HepG2 (cell line): ENCODE measurements around the gene NEIL3. TPM values are rescaled to one million over a fixed set of nuclear protein-coding genes. Genes with fewer than 3 reads are reported as not detected.

Source experiments
- ETV6 ChIP-seq: sonication (generic); formaldehyde crosslinking; conservative IDR thresholded peaks from 2 replicates; pipeline ENCODE4 v1.4.0; 2020; ENCODE audit warnings: missing genetic modification reagents
- FOXA3 ChIP-seq: IDR thresholded peaks from 2 replicates; pipeline ENCODE4 v1.6.1; 2016; ENCODE audit warnings: missing genetic modification reagents, missing compliant biosample characterization
- HNRNPLL ChIP-seq: fragments of 200-400 bp; formaldehyde crosslinking; IDR thresholded peaks from 2 replicates; pipeline ENCODE4 v1.6.1; 2017; ENCODE audit warnings: mild to moderate bottlenecking, low read depth, low read length; ENCODE audit not compliant: poor library complexity, severe bottlenecking
- HOXA9 ChIP-seq: sonication (generic); formaldehyde crosslinking; IDR thresholded peaks from 2 replicates; pipeline ENCODE4 v1.8.1; 2022; ENCODE audit warnings: missing genetic modification reagents, mild to moderate bottlenecking, moderate library complexity, borderline replicate concordance
- HOXD1 ChIP-seq: sonication (generic); formaldehyde crosslinking; IDR thresholded peaks from 2 replicates; pipeline ENCODE4 v1.5.0; 2020; ENCODE audit warnings: missing genetic modification reagents
- JDP2 ChIP-seq: sonication (generic); formaldehyde crosslinking; IDR thresholded peaks from 2 replicates; pipeline ENCODE4 v1.8.1; 2022; ENCODE audit warnings: missing genetic modification reagents, borderline replicate concordance
- MAZ ChIP-seq, 2 experiments: sonication (generic) in 1 of 2; formaldehyde crosslinking in 1 of 2; IDR thresholded peaks; 2 replicates each; pipeline versions ENCODE4 v1.5.0 to v1.6.1; 2012 to 2020; ENCODE audit warnings: low read depth in 2 of 2, mild to moderate bottlenecking in 2 of 2, borderline replicate concordance in 1 of 2, improper control_type of control experiment in 1 of 2, low read length in 1 of 2, missing genetic modification reagents in 1 of 2, moderate library complexity in 1 of 2
- MED1 ChIP-seq: sonication (generic); formaldehyde crosslinking; IDR thresholded peaks from 2 replicates; pipeline ENCODE4 v1.4.0; 2020; ENCODE audit warnings: missing genetic modification reagents
- NFKBIZ ChIP-seq: IDR thresholded peaks from 2 replicates; pipeline ENCODE4 v1.6.1; 2018; ENCODE audit warnings: missing genetic modification reagents, missing compliant biosample characterization
- RBAK ChIP-seq: sonication (generic); formaldehyde crosslinking; IDR thresholded peaks from 2 replicates; pipeline ENCODE4 v1.5.1; 2020; ENCODE audit warnings: mild to moderate bottlenecking, missing genetic modification reagents
- RORA ChIP-seq: sonication (generic); formaldehyde crosslinking; IDR thresholded peaks from 2 replicates; pipeline ENCODE4 v1.5.0; 2020; ENCODE audit warnings: mild to moderate bottlenecking, missing genetic modification reagents, moderate library complexity
- RXRB ChIP-seq: IDR thresholded peaks from 2 replicates; pipeline ENCODE4 v1.6.1; 2016; ENCODE audit warnings: borderline replicate concordance, missing genetic modification reagents, missing compliant biosample characterization
- ZKSCAN5 ChIP-seq: sonication (generic); formaldehyde crosslinking; IDR thresholded peaks from 2 replicates; pipeline ENCODE4 v1.5.1; 2020; ENCODE audit warnings: mild to moderate bottlenecking, missing genetic modification reagents
- ZNF331 ChIP-seq: sonication (generic); formaldehyde crosslinking; IDR thresholded peaks from 2 replicates; pipeline ENCODE4 v1.4.0; 2020; ENCODE audit warnings: missing genetic modification reagents
- ZNF501 ChIP-seq: sonication (generic); formaldehyde crosslinking; IDR thresholded peaks from 2 replicates; pipeline ENCODE4 v1.5.1; 2020; ENCODE audit warnings: mild to moderate bottlenecking, moderate library complexity, missing genetic modification reagents
- ZNF569 ChIP-seq: sonication (generic); formaldehyde crosslinking; IDR thresholded peaks from 2 replicates; pipeline ENCODE4 v1.5.0; 2020; ENCODE audit warnings: mild to moderate bottlenecking, missing genetic modification reagents, moderate library complexity, borderline replicate concordance
- ZNF605 ChIP-seq: sonication (generic); formaldehyde crosslinking; IDR thresholded peaks from 2 replicates; pipeline ENCODE4 v1.8.0; 2022; ENCODE audit warnings: mild to moderate bottlenecking, missing genetic modification reagents
- ZNF629 ChIP-seq: sonication (generic); formaldehyde crosslinking; conservative IDR thresholded peaks from 2 replicates; pipeline ENCODE4 v1.5.0; 2020; ENCODE audit warnings: missing genetic modification reagents
- ZNF768 ChIP-seq: sonication (generic); formaldehyde crosslinking; IDR thresholded peaks from 2 replicates; pipeline ENCODE4 v1.4.0; 2020; ENCODE audit warnings: missing genetic modification reagents
- polyA plus RNA-seq, 8 experiments: library from polyadenylated mRNA; depleted of rRNA in 3 of 8; stranded (reverse) in 7 of 8; unstranded in 1 of 8; fragments of >200 nt; fragmentation: Illumina TruSeq in 4 of 8; extraction: Trizol in 4 of 8; gene quantifications; 2 replicates each; pipeline versions ENCODE4 v1.2.1 to v1.2.3, GENCODE V29; 2011 to 2016; ENCODE audit warnings: low read depth in 4 of 8, missing spikeins in 1 of 8, mixed read lengths in 1 of 8; ENCODE audit not compliant: insufficient read depth in 1 of 8
- total RNA-seq, 5 experiments: library from RNA; depleted of rRNA; stranded (reverse); fragments of >200 nt; fragmentation: Illumina TruSeq; extraction: Trizol; gene quantifications; 2 replicates each; pipeline ENCODE4 v1.2.3, GENCODE V29; 2016; ENCODE audit warnings: low read depth in 1 of 5
- TF ChIP-seq, protein P1 (sequence below): sonication (generic); formaldehyde crosslinking; IDR thresholded peaks from 2 replicates; pipeline ENCODE4 v1.9.0; 2021; ENCODE audit warnings: missing genetic modification reagents, mild to moderate bottlenecking, borderline replicate concordance
- TF ChIP-seq, protein P2 (sequence below): sonication (generic); formaldehyde crosslinking; conservative IDR thresholded peaks from 2 replicates; pipeline ENCODE4 v1.4.0; 2020; ENCODE audit warnings: mild to moderate bottlenecking, missing genetic modification reagents, moderate library complexity
- TF ChIP-seq, protein P3 (sequence below): sonication (generic); formaldehyde crosslinking; IDR thresholded peaks from 2 replicates; pipeline ENCODE4 v1.5.0; 2020; ENCODE audit warnings: missing genetic modification reagents
- TF ChIP-seq, protein P4 (sequence below): sonication (generic); formaldehyde crosslinking; IDR thresholded peaks from 2 replicates; pipeline ENCODE4 v1.4.0; 2020; ENCODE audit warnings: mild to moderate bottlenecking, missing genetic modification reagents

NEIL3 gene
- total and polyA plus RNA-seq, 2 of the 13 experiments (the other 11 are each of a cell fraction or from before 2014, with no cell fraction given): 3.5 to 8.4 TPM

DNA sequence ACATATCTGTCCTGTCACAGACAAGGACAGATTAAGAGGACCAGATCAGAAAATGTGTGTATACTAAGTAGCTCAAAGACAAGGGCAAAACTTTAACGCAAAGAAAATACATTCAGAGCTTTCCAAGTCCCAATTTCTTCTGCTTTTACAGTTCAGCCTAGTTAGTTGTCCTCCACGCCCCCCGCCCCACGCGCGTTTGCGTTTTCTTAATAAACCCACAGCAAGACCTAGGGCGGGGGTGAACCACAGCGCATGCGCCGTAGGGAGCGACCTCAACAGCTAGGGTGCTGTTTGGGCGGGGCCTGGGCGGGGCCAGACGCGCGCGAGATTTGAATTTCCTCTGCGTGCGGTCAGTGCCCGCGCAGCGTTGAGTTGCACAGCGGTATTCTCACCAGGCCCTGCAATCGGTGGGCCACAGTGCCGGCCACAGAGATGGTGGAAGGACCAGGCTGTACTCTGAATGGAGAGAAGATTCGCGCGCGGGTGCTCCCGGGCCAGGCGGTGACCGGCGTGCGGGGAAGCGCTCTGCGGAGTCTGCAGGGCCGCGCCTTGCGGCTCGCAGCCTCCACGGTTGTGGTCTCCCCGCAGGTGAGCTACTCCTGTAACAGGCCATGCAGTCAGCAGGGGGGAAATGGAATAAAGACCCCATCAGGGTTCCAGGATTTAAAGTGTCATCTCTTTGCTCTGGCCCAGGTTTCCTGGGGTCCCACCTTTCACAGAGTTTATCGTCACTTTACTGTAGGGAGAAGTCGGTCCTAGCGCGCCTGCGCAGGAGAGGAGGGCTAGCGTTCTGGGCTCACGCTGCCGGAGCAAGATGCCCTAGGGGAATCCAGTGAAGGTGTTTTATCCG, at the start of gene NEIL3 (continued):
- TF ChIP-seq ZNF569 (CRISPR knock-in tag) (peak; percentile 58; the same call in 1 of the 2 replicates), JDP2 (CRISPR knock-in tag) (no peak), RXRB (0 out of 2 replicates have a peak, but pooled peaks have one; percentile 23), MAZ (IDR thresholded peaks at IDR 0.05; ENCODE audit: borderline replicate concordance, low read depth, low read length) (no peak), MAZ (CRISPR knock-in tag; IDR thresholded peaks at IDR 0.05; ENCODE audit: low read depth) (no peak), ZNF629 (CRISPR knock-in tag) (no peak), HOXD1 (no peak), ZNF605 (peak; percentile 67), ZNF501 (CRISPR knock-in tag) (peak; percentile 88), NFKBIZ (CRISPR knock-in tag) (no peak; the same call in 1 of the 2 replicates), ZNF331 (CRISPR knock-in tag) (no peak), HNRNPLL (peak; percentile 85), ETV6 (CRISPR knock-in tag) (no peak; the same call in 1 of the 2 replicates), ZKSCAN5 (CRISPR knock-in tag) (no peak), MED1 (CRISPR knock-in tag) (peak; percentile 45; the same call in 1 of the 2 replicates), ZNF768 (CRISPR knock-in tag) (peak; percentile 74; the same call in 1 of the 2 replicates), HOXA9 (CRISPR knock-in tag) (peak; percentile 32; the same call in 1 of the 2 replicates), RORA (no peak), RBAK (CRISPR knock-in tag) (no peak), FOXA3 (no peak)
- TF ChIP-seq, protein P1, sequence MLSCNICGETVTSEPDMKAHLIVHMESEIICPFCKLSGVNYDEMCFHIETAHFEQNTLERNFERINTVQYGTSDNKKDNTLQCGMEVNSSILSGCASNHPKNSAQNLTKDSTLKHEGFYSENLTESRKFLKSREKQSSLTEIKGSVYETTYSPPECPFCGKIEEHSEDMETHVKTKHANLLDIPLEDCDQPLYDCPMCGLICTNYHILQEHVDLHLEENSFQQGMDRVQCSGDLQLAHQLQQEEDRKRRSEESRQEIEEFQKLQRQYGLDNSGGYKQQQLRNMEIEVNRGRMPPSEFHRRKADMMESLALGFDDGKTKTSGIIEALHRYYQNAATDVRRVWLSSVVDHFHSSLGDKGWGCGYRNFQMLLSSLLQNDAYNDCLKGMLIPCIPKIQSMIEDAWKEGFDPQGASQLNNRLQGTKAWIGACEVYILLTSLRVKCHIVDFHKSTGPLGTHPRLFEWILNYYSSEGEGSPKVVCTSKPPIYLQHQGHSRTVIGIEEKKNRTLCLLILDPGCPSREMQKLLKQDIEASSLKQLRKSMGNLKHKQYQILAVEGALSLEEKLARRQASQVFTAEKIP (CRISPR knock-in tag): no peak
- TF ChIP-seq, protein P2, sequence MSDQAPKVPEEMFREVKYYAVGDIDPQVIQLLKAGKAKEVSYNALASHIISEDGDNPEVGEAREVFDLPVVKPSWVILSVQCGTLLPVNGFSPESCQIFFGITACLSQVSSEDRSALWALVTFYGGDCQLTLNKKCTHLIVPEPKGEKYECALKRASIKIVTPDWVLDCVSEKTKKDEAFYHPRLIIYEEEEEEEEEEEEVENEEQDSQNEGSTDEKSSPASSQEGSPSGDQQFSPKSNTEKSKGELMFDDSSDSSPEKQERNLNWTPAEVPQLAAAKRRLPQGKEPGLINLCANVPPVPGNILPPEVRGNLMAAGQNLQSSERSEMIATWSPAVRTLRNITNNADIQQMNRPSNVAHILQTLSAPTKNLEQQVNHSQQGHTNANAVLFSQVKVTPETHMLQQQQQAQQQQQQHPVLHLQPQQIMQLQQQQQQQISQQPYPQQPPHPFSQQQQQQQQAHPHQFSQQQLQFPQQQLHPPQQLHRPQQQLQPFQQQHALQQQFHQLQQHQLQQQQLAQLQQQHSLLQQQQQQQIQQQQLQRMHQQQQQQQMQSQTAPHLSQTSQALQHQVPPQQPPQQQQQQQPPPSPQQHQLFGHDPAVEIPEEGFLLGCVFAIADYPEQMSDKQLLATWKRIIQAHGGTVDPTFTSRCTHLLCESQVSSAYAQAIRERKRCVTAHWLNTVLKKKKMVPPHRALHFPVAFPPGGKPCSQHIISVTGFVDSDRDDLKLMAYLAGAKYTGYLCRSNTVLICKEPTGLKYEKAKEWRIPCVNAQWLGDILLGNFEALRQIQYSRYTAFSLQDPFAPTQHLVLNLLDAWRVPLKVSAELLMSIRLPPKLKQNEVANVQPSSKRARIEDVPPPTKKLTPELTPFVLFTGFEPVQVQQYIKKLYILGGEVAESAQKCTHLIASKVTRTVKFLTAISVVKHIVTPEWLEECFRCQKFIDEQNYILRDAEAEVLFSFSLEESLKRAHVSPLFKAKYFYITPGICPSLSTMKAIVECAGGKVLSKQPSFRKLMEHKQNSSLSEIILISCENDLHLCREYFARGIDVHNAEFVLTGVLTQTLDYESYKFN: no peak
- TF ChIP-seq, protein P3, sequence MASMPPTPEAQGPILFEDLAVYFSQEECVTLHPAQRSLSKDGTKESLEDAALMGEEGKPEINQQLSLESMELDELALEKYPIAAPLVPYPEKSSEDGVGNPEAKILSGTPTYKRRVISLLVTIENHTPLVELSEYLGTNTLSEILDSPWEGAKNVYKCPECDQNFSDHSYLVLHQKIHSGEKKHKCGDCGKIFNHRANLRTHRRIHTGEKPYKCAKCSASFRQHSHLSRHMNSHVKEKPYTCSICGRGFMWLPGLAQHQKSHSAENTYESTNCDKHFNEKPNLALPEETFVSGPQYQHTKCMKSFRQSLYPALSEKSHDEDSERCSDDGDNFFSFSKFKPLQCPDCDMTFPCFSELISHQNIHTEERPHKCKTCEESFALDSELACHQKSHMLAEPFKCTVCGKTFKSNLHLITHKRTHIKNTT (CRISPR knock-in tag): no peak
- TF ChIP-seq, protein P4, sequence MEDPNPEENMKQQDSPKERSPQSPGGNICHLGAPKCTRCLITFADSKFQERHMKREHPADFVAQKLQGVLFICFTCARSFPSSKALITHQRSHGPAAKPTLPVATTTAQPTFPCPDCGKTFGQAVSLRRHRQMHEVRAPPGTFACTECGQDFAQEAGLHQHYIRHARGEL (CRISPR knock-in tag): no peak
